ENCODE results near the gene CEND1.

Gene CEND1

DNA sequence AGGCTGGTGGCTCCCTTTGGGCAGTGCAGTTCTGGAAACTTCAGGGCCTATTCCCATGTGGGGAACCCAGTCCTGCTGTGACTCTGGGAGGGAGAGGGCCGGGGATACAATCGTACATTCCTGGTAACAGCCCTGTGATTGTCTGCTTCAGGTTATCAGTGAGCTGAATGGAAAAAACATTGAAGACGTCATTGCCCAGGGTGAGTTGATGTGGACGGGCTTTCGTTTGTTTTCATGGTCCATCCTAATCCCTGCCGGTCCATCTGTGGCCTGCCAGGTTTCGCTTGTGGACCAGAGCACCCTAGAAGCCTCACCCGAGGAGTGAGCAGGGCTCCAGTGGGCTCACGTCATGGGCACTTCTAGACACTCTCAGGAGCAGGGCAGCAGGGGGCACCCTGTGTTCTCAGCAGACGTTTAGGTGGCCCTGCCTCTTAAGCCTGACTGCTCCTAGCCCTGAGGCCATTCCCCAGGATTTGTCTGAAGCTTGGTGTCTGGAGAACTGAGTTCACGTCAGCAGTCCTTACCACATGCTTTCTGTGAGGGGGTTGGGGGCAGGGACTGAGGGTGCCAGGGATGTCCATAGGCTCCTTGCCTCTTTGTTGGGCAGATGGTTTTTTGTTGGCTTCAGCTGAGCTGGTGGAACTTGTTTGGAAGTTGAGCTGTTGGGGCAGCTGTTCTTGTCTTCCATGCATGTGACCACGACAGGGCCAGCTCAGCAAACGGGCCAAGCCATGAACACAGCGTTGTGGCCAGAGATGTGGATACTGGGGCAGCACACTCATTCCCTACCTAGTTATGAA lies 21.8 kb upstream of the CEND1 start:
- DNase-seq = no peak

DNA sequence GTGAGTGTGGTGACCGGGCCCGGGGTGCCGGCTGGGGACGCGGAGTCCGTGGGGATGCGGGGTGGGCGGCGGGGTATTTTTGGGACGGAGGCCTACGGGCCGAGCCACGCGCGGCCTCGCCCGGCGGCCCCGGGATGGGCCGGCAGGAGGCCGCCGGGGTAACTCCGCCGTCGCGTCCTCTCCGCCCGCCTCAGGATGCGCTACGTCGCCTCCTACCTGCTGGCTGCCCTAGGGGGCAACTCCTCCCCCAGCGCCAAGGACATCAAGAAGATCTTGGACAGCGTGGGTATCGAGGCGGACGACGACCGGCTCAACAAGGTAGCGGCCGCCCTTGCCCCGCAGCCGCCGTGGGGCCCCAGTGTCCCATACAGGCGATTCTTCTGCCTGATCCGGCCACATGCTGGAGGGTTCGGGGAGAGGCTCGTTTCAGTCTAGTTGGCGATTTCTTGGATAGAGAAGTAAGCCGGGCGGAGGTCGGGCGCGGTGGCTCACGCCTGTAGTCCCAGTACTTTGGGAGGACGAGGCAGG lies 20.2 kb upstream of the CEND1 start:
- no peak for DNase-seq

- DNase-seq = peak; percentile 95 to 97
Measured at GRCh38 chr11:809287-810039, 19.6 kb upstream of the CEND1 start, which contains the start of gene RPLP2. Gene RPLP2 (plus strand): TSS chr11:809967. CDS start chr11:810235, 268 bp downstream.

DNA sequence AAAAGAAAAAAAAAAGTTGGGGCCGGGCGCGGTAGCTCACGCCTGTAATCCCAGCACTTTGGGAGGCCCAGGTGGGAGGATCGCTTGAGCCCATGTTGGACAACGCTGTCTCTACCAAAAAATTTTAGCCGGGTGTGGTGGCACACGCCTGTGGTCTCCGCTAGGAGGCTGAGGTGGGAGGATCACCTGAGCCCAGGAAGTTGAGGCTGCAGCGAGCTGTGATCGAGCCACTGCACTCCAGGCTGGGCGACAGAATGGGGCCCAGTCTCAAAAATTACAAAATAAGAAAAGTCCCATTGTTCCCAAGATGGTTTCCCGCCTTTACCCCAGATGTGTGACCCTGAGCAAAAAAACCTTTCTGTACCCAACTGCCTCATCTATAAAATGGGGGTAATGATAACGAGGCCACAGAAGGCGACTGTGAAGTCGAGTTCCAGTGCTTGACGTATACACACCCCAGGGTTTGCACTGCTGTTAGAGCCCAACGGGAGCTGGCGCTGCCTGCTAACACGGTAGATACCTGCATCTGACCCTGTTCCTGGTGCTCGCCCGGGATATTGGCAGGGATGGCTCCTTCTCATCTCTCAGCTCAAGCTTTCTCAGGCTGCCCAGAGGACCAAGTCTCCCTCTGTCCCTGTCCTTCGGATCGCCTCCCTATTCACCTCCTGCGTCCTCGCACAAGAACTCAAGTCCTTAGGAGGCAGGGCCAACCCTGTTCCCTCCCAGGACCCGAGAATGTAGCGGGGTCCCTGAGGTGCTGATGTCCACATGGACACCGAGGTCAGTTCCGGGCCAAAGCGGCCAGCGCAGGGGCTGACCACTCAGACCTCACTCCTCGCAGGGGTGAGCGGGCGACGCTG lies 18.8 kb upstream of the CEND1 start:
- no peak for DNase-seq

GRCh38 chr11:804599-804964 lies 14.7 kb upstream of the CEND1 start:
- no peak for DNase-seq

GRCh38 chr11:803770-804598 lies 14.1 kb upstream of the CEND1 start:
- DNase-seq = no peak

DNA sequence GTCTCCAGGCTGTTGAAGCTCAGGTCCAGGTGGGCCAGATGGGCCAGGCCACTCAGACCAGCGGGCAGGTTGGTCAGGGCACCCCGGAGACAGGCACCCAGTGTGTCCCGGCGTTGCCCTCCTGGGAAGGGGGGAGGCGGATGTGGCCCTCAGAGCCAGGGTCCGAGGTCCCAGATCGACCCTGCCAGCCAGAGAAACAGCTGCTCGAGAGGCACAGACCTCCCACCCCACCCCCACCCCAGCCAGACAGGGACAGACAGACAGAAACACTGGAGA lies 13.5 kb upstream of the CEND1 start:
- DNase-seq = no peak

- DNase-seq = no peak
Measured at GRCh38 chr11:802693-803466, 13.0 kb upstream of the CEND1 start.

GRCh38 chr11:802018-802617 lies 12.2 kb upstream of the CEND1 start:
- no peak for DNase-seq

DNA sequence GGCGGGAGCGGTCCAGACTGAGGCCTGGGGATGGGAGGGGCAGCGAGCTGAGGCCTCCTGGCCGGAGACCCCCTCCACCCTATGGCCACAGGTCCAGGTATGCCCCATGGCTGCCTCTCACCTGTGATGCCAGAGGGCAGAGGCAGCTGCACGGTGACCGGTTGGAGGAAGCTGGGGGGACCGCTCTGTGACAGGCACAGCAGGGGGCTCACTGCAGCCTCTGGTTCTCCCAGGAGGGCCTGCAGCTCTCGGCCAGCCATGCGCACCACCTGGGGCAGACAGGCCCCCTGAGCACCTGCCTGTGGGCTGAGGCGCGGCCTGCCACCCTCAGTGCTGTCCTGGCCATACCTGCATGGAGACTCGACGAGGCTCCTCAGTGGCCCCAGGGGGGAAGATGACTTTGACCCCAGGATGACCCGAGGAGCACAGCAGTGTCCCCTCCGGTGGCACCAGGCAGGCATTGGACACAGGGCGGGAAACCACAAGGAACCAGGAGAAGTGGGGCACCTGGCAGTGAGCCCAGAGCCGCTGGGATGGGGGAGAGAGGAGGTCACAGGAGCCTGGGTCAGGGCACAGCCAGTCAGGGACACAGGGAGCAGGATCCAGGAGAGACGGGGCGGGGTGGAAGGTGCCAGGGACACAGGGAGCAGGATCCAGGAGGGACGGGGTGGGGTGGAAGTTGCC lies 11.3 kb upstream of the CEND1 start:
- no peak for DNase-seq

DNA sequence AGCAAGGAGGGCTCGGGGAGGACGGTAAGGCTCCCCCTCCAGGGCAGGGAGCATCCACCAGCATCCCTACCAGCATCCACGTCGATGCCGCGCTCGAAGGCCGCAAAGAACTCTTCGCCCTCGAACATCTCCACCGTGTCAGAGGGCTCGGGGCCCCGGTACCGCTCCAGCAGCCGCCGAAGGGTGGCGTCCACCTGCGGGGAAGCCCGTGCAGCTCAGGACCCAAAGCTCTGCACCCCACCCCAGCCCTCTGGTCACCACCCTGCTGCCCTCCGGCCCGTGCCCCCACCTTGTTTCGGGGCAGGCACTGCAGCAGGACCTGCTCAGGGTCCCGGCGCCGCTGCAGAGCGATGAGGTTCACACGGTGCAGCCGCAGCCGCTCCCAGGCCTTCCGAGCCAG lies 10.6 kb upstream of the CEND1 start:
- DNase-seq = no peak

DNA sequence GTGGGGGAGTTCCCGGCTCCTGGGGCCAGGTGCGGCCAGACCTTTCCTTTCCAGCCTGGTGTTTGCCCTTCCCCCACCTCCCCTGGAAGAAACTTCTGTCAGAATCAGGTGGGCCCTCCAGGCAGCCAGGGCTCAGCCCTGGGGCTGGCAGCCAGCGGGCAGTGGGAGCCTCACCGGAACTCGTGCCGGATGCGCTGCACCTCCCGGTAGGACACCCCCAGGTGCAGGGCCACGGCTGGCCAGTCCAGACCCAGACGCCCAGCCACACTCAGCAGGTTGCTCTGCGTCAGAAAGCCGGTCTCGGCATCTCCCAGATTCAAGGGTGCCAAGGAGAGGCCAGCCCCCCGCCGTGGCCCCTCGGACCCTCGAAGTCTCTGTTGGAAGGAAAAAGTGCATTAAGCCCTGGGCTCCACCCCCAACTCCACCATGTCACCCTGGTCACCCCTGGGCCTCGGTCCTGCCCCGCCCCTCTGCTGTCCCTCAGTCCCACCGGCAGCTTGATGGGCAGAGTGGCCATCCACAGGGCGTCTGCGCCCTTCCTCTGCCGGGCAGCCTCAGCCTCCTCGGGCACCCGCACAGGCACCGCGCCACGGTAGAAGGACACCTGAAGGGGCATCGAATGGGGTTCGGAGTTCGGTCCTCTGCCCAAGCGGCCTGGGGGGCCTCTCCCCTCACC lies 9.9 kb upstream of the CEND1 start:
- DNase-seq = no peak

- DNase-seq = peak; percentile 76 to 87
Measured at GRCh38 chr11:798093-798713, 8.3 kb upstream of the CEND1 start, which contains the start of gene SLC25A22. Gene SLC25A22 (minus strand): TSS chr11:798281. CDS start chr11:795006, 3,275 bp downstream.

- DNase-seq = peak; percentile 69 to 71
Measured at GRCh38 chr11:797296-798092, 7.6 kb upstream of the CEND1 start.

DNA sequence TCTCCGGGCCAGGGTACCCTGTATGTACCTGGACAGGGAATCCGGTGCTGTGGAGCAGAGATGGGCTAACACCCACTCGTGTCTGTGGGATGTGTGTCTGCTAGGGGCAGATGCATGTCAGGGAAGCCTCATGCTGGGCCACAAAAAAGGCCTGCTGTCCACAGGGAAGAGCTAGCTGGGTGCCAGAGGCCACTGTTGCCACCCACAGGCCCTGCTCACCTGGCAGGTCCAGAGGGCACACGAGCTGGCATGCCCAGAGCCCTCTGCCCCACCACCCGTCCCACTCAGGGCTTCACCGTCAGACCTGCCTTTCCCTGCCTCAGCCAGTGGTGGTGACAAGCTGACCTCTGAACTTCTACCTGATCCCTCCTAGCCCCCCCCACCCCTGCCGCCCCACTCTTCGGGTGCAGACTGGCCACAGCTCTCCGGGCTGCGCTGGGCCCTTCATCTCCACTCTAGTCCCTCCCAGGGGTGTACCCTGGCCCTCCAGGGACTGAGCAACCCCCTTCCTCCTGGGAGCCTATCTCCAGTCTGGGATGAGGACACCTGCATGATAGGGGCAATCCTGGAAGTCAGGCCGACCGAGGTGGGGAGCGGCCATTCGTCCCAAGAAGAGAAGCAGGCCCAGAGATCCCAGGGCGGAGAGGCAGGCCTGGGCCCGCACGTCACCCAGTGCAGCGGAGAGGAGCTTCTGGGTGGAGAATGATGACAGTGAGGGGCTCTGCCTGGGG lies 6.8 kb upstream of the CEND1 start:
- no peak for DNase-seq

GRCh38 chr11:795634-796564 lies 6.0 kb upstream of the CEND1 start:
- DNase-seq = peak; percentile 76 to 89
